Heart right ventricle (tissue), 16 donors: ENCODE measurements around the gene NCL. TPM values are rescaled to one million over a fixed set of nuclear protein-coding genes. Genes with fewer than 3 reads are reported as not detected.
"Not testable (repeated sequence)": the region's sequence is repeated elsewhere in the genome, so short reads cannot be mapped to it uniquely, and the experiment has no call there.

ENCODE experiments used
- ATAC-seq, 8 donors: fragments of 200-7000 bp; cut with Tn5 transposase; one replicate each; pipeline ENCODE4 v1.9.1; 2020; ENCODE audit warnings: mild to moderate bottlenecking in 8 of 8, moderate library complexity in 8 of 8, moderate number of reproducible peaks in 1 of 8
- DNase-seq, 2 donors: peaks; one replicate each; pipeline ENCODE4 v3.0.0-alpha.2; 2020
- H3K27ac ChIP-seq, 10 donors: fragments of 200-600 bp; sonication (generic) in 2 of 10; one replicate each; pipeline versions ENCODE4 v1.5.0 to v1.8.0; 2020 to 2022; ENCODE audit warnings: mild to moderate bottlenecking in 3 of 10
- H3K27me3 ChIP-seq, 7 donors: fragments of 200-600 bp; one replicate each; pipeline ENCODE4 v1.8.0; 2021 to 2022; ENCODE audit warnings: mild to moderate bottlenecking in 2 of 7
- H3K36me3 ChIP-seq, 9 donors: fragments of 200-600 bp; sonication (generic) in 1 of 9; one replicate each; pipeline versions ENCODE4 v1.5.0 to v1.8.0; 2020 to 2022; ENCODE audit warnings: mild to moderate bottlenecking in 2 of 9
- H3K4me1 ChIP-seq, 9 donors: fragments of 200-600 bp; sonication (generic) in 1 of 9; one replicate each; pipeline versions ENCODE4 v1.5.0 to v1.8.0; 2020 to 2022; ENCODE audit warnings: mild to moderate bottlenecking in 4 of 9
- H3K4me3 ChIP-seq, 10 donors: fragments of 200-600 bp; sonication (generic) in 2 of 10; one replicate each; pipeline versions ENCODE4 v1.5.0 to v1.8.0; 2020 to 2022; ENCODE audit warnings: mild to moderate bottlenecking in 7 of 10, moderate library complexity in 2 of 10
- H3K9me3 ChIP-seq, 11 donors: fragments of 200-600 bp in 10 of 11; sonication (generic) in 2 of 11; one replicate each; pipeline versions ENCODE4 v1.5.0 to v1.8.0; 2013 to 2022; ENCODE audit warnings: mild to moderate bottlenecking in 2 of 11, control low read depth in 1 of 11, moderate library complexity in 1 of 11
- WGBS, 2 donors: extraction: QIAGEN DNeasy Blood & Tissue Kit; methylation state at CpG; one replicate each; pipeline ENCODE4 v1.1.7; 2013; ENCODE audit warnings: inconsistent platforms in 1 of 2; 5-methylcytosine and 5-hydroxymethylcytosine counted together
- intact Hi-C, 10 donors: fragments of 100-400 bp; cut with DNase I; formaldehyde crosslinking; loops; one replicate each; pipeline versions ENCODE4 v1.11.1 to v1.14.2; 2022
- polyA plus RNA-seq, 2 donors: library from polyadenylated mRNA; stranded (reverse); fragments of 200-250 nt; gene quantifications; one replicate each; pipeline ENCODE4 v1.2.3, GENCODE V29; 2013
- total RNA-seq, 10 donors: library from RNA; stranded (reverse); fragmentation: NEBNext Ultra II Directional in 3 of 10; extraction: Animal tissue kit (Norgen Biotek cat#: 25700) in 3 of 10; gene quantifications; one replicate each; pipeline versions ENCODE4 v1.2.1 to v1.2.4, GENCODE V29; 2021 to 2023
- TF ChIP-seq, protein P1 (sequence below), 9 donors: fragments of 200-600 bp; sonication (generic) in 2 of 9; IDR thresholded peaks; one replicate each; pipeline versions ENCODE4 v1.5.0 to v1.8.0; 2021 to 2022; ENCODE audit warnings: antibody characterized with exemption in 9 of 9, mild to moderate bottlenecking in 5 of 9, moderate library complexity in 1 of 9
- donor health status: Arrhythmogenic right ventricular cardiomyopathy.
- donor health status: ischemic (EF 13 %, LVEDD 7.1; RV severe dilation, severe dysfunction).
- donor health status: healthy with polysubstance abuse.
- donor health status: DM: no; HTN: yes; CAD: no.
- donor health status: DM: no; HTN: no; CAD: no.
- donor health status: ischemic (EF 25% LVEDD 6.9; RV normal size, moderate dysfunction).
- donor health status: ischemic (EF 25% LVEDD 5.7; RV mildly dilated, moderate dysfunction).
- donor health status: healthy.
- donor health status: DM: yes; HTN: yes; CAD: no.
- donor health status: Ischemic cardiomyopathy.
- donor health status: ischemic (EF 35%, LVEDD 5.7; RV mildly dilated, moderate dysfunction).
- donor health status: nonischemic (EF 11% LVEDD 7.7; RV severe dilation, severe dysfunction).
- donor health status: DM: yes; HTN: yes; CAD: no.
- donor health status: PGD.
- donor health status: ischemic (EF 29% LVEDD 5.4; RV normal size, mild dysfunction).
- donor health status: nonischemic (EF 23%, LVEDD 6.1; RV moderate dilation, normal function).

NCL gene
- total and polyA plus RNA-seq, 12 donors, result 127 to 363 (median 300) TPM

DNA sequence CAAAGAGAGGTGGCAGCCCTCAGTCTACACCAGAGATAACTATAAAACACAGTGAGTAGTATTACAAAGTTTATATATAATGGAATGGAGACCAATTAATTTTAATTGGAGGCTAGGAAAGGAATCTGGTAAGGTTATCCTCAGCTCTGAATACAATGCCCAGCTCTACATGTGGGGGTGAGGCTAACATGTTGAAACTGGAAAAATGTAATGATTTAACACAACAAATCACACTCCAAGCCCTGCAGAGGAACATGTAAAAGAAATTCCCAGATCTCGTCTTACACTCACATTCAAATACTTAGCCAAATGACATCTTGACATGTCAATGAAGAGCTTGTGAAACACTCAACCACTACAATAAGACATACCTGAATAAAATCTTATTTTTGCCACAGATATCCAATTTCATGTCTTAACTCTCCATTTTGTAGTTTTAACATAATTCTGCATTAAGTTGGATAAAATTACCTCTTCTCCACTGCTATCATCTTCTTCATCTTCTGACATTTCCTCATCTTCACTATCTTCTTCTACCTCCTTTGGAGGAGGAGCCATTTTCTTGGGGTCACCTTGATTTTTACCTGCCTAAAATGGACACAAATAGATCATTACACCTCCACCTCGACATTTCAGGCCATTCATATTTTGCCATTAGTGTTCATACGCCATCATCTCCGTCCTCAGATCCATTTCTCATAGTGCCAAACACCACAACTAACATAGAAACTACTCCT, 1.4 kb downstream of the NCL start:
- H3K4me1 ChIP-seq, result peaks cover 0 to 54% (median 32%) of the 10 kb centered on the region in 9 donors
- DNase-seq (no peak), ATAC-seq (no peak)
- 10 to 17% methylated on average over 4 of the region's 4 CpGs for WGBS, 2 donors
- no peaks in the 10 kb centered on the region for H3K27me3 ChIP-seq
- TF ChIP-seq, protein P1, sequence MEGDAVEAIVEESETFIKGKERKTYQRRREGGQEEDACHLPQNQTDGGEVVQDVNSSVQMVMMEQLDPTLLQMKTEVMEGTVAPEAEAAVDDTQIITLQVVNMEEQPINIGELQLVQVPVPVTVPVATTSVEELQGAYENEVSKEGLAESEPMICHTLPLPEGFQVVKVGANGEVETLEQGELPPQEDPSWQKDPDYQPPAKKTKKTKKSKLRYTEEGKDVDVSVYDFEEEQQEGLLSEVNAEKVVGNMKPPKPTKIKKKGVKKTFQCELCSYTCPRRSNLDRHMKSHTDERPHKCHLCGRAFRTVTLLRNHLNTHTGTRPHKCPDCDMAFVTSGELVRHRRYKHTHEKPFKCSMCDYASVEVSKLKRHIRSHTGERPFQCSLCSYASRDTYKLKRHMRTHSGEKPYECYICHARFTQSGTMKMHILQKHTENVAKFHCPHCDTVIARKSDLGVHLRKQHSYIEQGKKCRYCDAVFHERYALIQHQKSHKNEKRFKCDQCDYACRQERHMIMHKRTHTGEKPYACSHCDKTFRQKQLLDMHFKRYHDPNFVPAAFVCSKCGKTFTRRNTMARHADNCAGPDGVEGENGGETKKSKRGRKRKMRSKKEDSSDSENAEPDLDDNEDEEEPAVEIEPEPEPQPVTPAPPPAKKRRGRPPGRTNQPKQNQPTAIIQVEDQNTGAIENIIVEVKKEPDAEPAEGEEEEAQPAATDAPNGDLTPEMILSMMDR (IDR thresholded peaks at IDR 0.05), result no peak
- H3K9me3 ChIP-seq, result no peaks in the 10 kb centered on the region
- H3K27ac ChIP-seq, result peak overlapping the region in 8 of 10 donors; percentile 93 to 100 (median 96)
- H3K36me3 ChIP-seq, result peaks cover 0 to 53% (median 47%) of the 10 kb centered on the region in 9 donors
- intact Hi-C loops, result no loop called here
- peak overlapping the region; percentile 56 to 100 (median 86) for H3K4me3 ChIP-seq

DNA sequence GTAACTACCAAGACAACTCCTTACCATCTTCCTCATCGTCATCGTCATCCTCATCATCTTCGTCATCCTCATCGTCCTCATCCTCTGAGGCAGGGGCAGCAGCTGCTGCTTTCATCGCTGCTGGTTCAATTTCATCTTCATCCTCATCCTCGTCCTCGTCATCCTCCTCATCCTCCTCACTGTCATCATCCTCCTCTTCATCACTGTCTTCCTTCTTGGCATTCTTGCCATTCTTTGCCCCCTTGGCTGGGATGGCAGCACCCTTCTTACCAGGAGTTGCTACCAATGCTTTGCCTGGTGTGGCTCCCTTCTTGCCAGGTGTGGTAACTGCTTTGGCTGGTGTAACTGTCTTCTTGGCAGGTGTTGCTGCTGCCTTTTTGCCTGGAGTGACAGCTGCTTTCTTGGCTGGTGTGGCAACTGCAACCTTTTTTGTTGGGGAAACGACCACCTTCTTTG, 2.7 kb downstream of the NCL start:
- DNase-seq (no peak), ATAC-seq (no peak)
- intact Hi-C loops, result no loop called here
- TF ChIP-seq, protein P1 (IDR thresholded peaks at IDR 0.05), result no peak
- H3K9me3 ChIP-seq, result no peaks in the 10 kb centered on the region
- 77 to 79% methylated on average over 8 of the region's 8 CpGs for WGBS, 2 donors
- no peak overlapping the region for H3K27ac ChIP-seq
- H3K36me3 ChIP-seq, result peaks cover 0 to 67% (median 60%) of the 10 kb centered on the region in 9 donors
- H3K4me3 ChIP-seq, result no peak overlapping the region
- no peaks in the 10 kb centered on the region for H3K27me3 ChIP-seq
- peaks cover 0 to 58% (median 32%) of the 10 kb centered on the region in 9 donors for H3K4me1 ChIP-seq

DNA sequence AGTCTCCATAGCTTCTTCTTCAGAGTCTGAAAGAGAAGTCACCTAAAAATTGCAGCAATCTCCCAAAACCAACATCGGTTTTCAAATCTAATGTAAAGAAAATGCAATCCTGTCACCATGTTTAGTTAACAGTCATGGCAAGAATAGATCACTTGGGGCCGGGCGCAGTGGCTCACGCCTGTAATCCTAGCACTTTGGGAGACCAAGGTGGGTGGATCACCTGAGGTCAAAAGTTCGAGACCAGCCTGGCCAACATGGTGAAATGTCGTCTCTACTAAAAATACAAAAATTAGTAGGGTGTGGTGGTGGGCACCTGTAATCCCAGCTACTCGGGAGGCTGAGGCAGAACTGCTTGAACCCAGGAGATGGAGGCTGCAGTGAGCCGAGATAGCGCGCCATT, 3.4 kb downstream of the NCL start:
- H3K36me3 ChIP-seq, result peaks cover 3 to 74% (median 68%) of the 10 kb centered on the region in 9 donors
- intact Hi-C loops, ATAC-seq, DNase-seq, H3K4me3 ChIP-seq, H3K27ac ChIP-seq, H3K27me3 ChIP-seq, H3K9me3 ChIP-seq: not testable (repeated sequence)
- peaks cover 0 to 57% (median 32%) of the 10 kb centered on the region in 9 donors for H3K4me1 ChIP-seq
- 92 to 93% methylated on average over 10 of the region's 10 CpGs for WGBS, 2 donors

DNA sequence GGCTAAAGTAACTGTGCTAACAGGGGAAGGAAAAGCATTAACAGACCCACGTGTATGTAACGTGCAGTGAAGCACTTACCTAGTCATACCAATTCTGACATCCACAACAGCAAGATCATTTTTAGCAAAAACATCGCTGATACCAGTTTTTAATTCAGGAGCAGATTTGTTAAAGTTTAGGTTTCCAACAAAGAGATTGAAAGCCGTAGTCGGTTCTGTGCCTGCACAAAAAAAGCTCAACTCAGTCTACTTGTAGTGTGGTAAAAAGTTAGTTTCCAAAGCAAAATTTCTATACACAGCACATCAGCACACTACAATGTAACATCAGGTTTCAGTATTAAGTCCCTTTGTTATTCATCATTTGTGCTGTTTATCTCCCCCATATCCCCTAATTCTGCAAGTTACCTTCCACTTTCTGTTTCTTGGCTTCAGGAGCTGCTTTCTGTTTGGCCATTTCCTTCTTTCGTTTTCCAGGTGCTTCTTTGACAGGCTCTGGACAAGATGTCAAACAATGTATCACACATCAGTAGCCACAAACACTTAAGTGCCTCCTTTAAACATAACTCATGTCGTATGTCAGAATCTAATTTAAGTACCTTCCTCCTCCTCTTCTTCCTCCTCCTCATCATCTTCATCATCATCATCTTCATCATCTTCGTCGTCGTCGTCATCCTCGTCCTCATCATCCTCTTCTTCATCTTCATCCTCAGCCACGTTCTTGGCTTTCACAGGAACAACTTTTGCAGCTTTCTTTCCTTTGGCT, 4.0 kb downstream of the NCL start:
- DNase-seq, result no peak
- Histone ChIP-seq H3K9me3 (no peaks in the 10 kb centered on the region), H3K36me3 (peaks cover 9 to 80% (median 73%) of the 10 kb centered on the region in 9 donors), H3K27me3 (no peaks in the 10 kb centered on the region), H3K4me3 (no peak overlapping the region), H3K4me1 (peaks cover 0 to 51% (median 27%) of the 10 kb centered on the region in 9 donors), H3K27ac (no peak overlapping the region)
- WGBS, 2 donors, result 75 to 79% methylated on average over 13 of the region's 13 CpGs
- ATAC-seq, result no peak
- TF ChIP-seq, protein P1 (IDR thresholded peaks at IDR 0.05), result no peak
- intact Hi-C loops, result no loop called here
